CD14-positive monocyte (primary cell): ENCODE data around the gene RDH14. TPM values are rescaled to one million over a fixed set of nuclear protein-coding genes. Genes with fewer than 3 reads are reported as not detected.

Experiments used
- DNase-seq, 3 donors: peaks; one replicate each; pipeline ENCODE4 v3.0.0-alpha.2; 2011 to 2022
- H2AFZ ChIP-seq: 2 replicates; pipeline ENCODE4 v1.6.0; 2012; ENCODE audit warnings: mild to moderate bottlenecking, low read depth, low read length, inconsistent platforms; ENCODE audit not compliant: insufficient read depth, poor library complexity, severe bottlenecking
- H3K27ac ChIP-seq, 2 donors: 1 replicate in 1 of 2; 2 replicates in 1 of 2; pipeline ENCODE4 v1.5.1; 2012 to 2013; ENCODE audit warnings: low read length in 2 of 2, control low read depth in 1 of 2, inconsistent platforms in 1 of 2, low read depth in 1 of 2, mild to moderate bottlenecking in 1 of 2
- H3K27me3 ChIP-seq, 2 donors: one replicate each; pipeline versions ENCODE4 v1.6.0 to v1.6.1; 2011 to 2013; ENCODE audit warnings: low read length in 2 of 2; ENCODE audit not compliant: control insufficient read depth in 2 of 2, insufficient read depth in 2 of 2
- H3K36me3 ChIP-seq, 2 donors: replicated peaks in 1 of 2; 1 replicate in 1 of 2; 2 replicates in 1 of 2; pipeline versions ENCODE4 v1.5.1 to v1.6.1; 2012 to 2013; ENCODE audit warnings: low read length in 2 of 2, control low read depth in 1 of 2, inconsistent platforms in 1 of 2, mild to moderate bottlenecking in 1 of 2; ENCODE audit not compliant: insufficient read depth in 2 of 2, control insufficient read depth in 1 of 2
- H3K4me1 ChIP-seq, 2 donors: 1 replicate in 1 of 2; 2 replicates in 1 of 2; pipeline versions ENCODE4 v1.5.1 to v1.6.1; 2012 to 2013; ENCODE audit warnings: low read length in 2 of 2, control low read depth in 1 of 2, inconsistent platforms in 1 of 2, mild to moderate bottlenecking in 1 of 2, moderate library complexity in 1 of 2; ENCODE audit not compliant: insufficient read depth in 2 of 2, control insufficient read depth in 1 of 2
- H3K4me2 ChIP-seq: replicated peaks from 2 replicates; pipeline ENCODE3; 2012; ENCODE audit warnings: low read length, moderate library complexity, mild to moderate bottlenecking; ENCODE audit not compliant: poor library complexity, severe bottlenecking; ENCODE audit errors: extremely low read depth
- H3K4me3 ChIP-seq, 3 experiments: fragments of 200-600 bp in 1 of 3; sonication (generic) in 1 of 3; replicated peaks in 1 of 3; 1 replicate in 2 of 3; 2 replicates in 1 of 3; pipeline ENCODE4 v1.5.1; 2011 to 2013; ENCODE audit warnings: low read length in 3 of 3, mild to moderate bottlenecking in 3 of 3, control low read depth in 2 of 3, low read depth in 2 of 3, inconsistent platforms in 1 of 3, moderate library complexity in 1 of 3
- H3K79me2 ChIP-seq: 2 replicates; pipeline ENCODE4 v1.6.0; 2012; ENCODE audit warnings: mild to moderate bottlenecking, control low read depth, inconsistent platforms, low read length, moderate library complexity; ENCODE audit not compliant: insufficient read depth
- H3K9ac ChIP-seq: 2 replicates; pipeline ENCODE4 v1.6.0; 2017; ENCODE audit warnings: low read length, mild to moderate bottlenecking; ENCODE audit not compliant: insufficient read depth, poor library complexity, severe bottlenecking
- H3K9me3 ChIP-seq, 2 donors: replicated peaks in 1 of 2; 1 replicate in 1 of 2; 2 replicates in 1 of 2; pipeline versions ENCODE4 v1.5.1 to v1.6.1; 2012 to 2013; ENCODE audit warnings: low read length in 2 of 2, control low read depth in 1 of 2; ENCODE audit not compliant: control insufficient read depth in 1 of 2, insufficient read depth in 1 of 2
- H4K20me1 ChIP-seq: 2 replicates; pipeline ENCODE4 v1.6.0; 2012; ENCODE audit warnings: mild to moderate bottlenecking, low read length, control low read depth, moderate library complexity; ENCODE audit not compliant: insufficient read depth
- H3K27ac Mint-ChIP-seq, 7 donors: one replicate each; pipeline ENCODE4 v1.8.0; 2020; ENCODE audit warnings: mild to moderate bottlenecking in 7 of 7, mixed read lengths in 7 of 7, moderate library complexity in 6 of 7, inconsistent platforms in 2 of 7
- H3K27me3 Mint-ChIP-seq, 3 donors: one replicate each; pipeline ENCODE4 v1.8.0; 2021 to 2022; ENCODE audit warnings: low read depth in 3 of 3, mild to moderate bottlenecking in 3 of 3, mixed read lengths in 3 of 3, moderate library complexity in 3 of 3, inconsistent platforms in 1 of 3
- H3K36me3 Mint-ChIP-seq, 2 donors: one replicate each; pipeline ENCODE4 v1.8.0; 2020; ENCODE audit warnings: mixed read lengths in 2 of 2, inconsistent platforms in 1 of 2, mild to moderate bottlenecking in 1 of 2
- H3K4me1 Mint-ChIP-seq: one replicate; pipeline ENCODE4 v1.8.0; 2020; ENCODE audit warnings: mild to moderate bottlenecking, mixed read lengths
- H3K4me3 Mint-ChIP-seq, 2 donors: one replicate each; pipeline ENCODE4 v1.8.0; 2020; ENCODE audit warnings: mild to moderate bottlenecking in 2 of 2, mixed read lengths in 2 of 2, moderate library complexity in 1 of 2
- H3K9me3 Mint-ChIP-seq, 7 donors: one replicate each; pipeline ENCODE4 v1.8.0; 2020 to 2022; ENCODE audit warnings: mixed read lengths in 7 of 7, mild to moderate bottlenecking in 6 of 7, moderate library complexity in 6 of 7, inconsistent platforms in 2 of 7
- WGBS: methylation state at CpG from one replicate; pipeline ENCODE4 v1.1.5; 2013; ENCODE audit warnings: missing lambda C conversion rate; ENCODE audit not compliant: insufficient coverage; 5-methylcytosine and 5-hydroxymethylcytosine counted together
- intact Hi-C, 2 donors: fragments of 100-400 bp; cut with micrococcal nuclease; formaldehyde crosslinking; loops; one replicate each; pipeline versions ENCODE4 v1.15.0 to v1.15.1; 2023
- polyA plus RNA-seq, 3 donors: library from polyadenylated mRNA; depleted of rRNA in 1 of 3; unstranded in 2 of 3; stranded (reverse) in 1 of 3; fragments of 300-500 nt in 2 of 3; fragments of >200 nt in 1 of 3; fragmentation: Illumina TruSeq in 2 of 3; gene quantifications; 1 replicate in 2 of 3; 2 replicates in 1 of 3; pipeline ENCODE4 v1.2.3, GENCODE V29; 2012 to 2021
- TF ChIP-seq, protein P1 (sequence below): fragments of 200-600 bp; IDR thresholded peaks from one replicate; pipeline ENCODE4 v1.8.0; 2022; ENCODE audit warnings: antibody characterized with exemption, mild to moderate bottlenecking

RDH14 gene
- polyA plus RNA-seq, 3 donors, result 5.5 to 16.3 (median 14.3) TPM

DNA sequence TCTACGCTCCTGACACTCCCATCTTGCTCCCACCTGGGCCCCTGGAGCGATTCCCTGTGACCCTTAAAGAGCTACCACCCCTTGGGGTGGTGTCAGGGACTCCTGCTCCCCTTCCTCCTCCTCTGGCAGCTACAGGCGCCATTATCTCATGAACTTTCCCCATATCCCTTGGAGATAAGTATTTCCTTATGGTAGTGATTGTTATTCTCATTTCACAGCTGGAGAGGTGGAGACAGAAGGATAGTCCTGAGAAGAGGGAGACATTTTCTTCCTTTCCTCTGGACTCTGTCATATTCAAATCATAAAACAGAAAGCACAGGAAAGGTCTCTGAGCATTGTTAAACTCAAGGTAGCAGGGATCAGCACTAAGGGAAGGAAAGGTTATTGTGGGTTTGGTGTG is 34.6 kb downstream of the RDH14 start:
- H3K27ac Mint-ChIP-seq, result no peak overlapping the region
- peaks cover 4 to 6% (median 5%) of the 10 kb centered on the region in 3 donors for H3K27me3 Mint-ChIP-seq
- Histone ChIP-seq H3K9me3 (no peaks in the 10 kb centered on the region), H3K79me2 (no peaks in the 10 kb centered on the region), H3K27ac (no peak overlapping the region), H3K4me1 (no peaks in the 10 kb centered on the region), H3K9ac (no peak overlapping the region), H2AFZ (no peak overlapping the region), H3K36me3 (no peaks in the 10 kb centered on the region), H3K4me2 (no peak overlapping the region), H3K4me3 (no peak overlapping the region), H4K20me1 (no peaks in the 10 kb centered on the region), H3K27me3 (no peaks in the 10 kb centered on the region)
- TF ChIP-seq, protein P1, sequence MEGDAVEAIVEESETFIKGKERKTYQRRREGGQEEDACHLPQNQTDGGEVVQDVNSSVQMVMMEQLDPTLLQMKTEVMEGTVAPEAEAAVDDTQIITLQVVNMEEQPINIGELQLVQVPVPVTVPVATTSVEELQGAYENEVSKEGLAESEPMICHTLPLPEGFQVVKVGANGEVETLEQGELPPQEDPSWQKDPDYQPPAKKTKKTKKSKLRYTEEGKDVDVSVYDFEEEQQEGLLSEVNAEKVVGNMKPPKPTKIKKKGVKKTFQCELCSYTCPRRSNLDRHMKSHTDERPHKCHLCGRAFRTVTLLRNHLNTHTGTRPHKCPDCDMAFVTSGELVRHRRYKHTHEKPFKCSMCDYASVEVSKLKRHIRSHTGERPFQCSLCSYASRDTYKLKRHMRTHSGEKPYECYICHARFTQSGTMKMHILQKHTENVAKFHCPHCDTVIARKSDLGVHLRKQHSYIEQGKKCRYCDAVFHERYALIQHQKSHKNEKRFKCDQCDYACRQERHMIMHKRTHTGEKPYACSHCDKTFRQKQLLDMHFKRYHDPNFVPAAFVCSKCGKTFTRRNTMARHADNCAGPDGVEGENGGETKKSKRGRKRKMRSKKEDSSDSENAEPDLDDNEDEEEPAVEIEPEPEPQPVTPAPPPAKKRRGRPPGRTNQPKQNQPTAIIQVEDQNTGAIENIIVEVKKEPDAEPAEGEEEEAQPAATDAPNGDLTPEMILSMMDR, result no peak
- DNase-seq, result no peak
- WGBS, result 100% methylated on average over 2 of the region's 3 CpGs
- no peak overlapping the region for H3K4me3 Mint-ChIP-seq
- no peaks in the 10 kb centered on the region for H3K9me3 Mint-ChIP-seq
- H3K36me3 Mint-ChIP-seq, result no peaks in the 10 kb centered on the region
- intact Hi-C loops, result loop anchor here in 1 of 2 donors (10.0 kb wide), 1 partner anchor 839 kb away; no protein-coding TSS in a partner anchor
- H3K4me1 Mint-ChIP-seq, result no peaks in the 10 kb centered on the region

DNA sequence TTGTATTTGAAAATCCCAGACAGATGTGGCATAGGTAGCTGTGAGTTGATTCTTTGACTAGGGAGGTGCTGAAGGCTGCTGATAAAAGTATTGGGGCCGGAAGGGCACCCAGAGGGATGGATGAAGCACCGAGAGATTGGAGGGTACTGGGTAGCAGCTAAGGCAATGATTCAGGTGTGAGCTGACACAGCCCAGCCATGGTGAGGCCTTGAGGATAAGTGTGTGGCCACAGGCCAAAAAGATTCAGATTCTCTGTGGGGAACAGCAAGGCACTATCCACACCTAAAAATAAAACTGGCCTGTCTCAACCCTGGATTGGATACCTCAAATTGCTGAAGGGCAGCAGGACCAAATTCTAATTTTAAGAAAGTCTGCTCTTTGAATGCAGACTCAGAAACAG is 35.2 kb downstream of the RDH14 start:
- Histone ChIP-seq H4K20me1 (no peaks in the 10 kb centered on the region), H2AFZ (no peak overlapping the region), H3K4me3 (no peak overlapping the region), H3K27ac (no peak overlapping the region), H3K4me2 (no peak overlapping the region), H3K4me1 (no peaks in the 10 kb centered on the region), H3K9ac (no peak overlapping the region), H3K9me3 (no peaks in the 10 kb centered on the region), H3K27me3 (no peaks in the 10 kb centered on the region), H3K36me3 (no peaks in the 10 kb centered on the region), H3K79me2 (no peaks in the 10 kb centered on the region)
- DNase-seq, result no peak
- Mint-ChIP-seq H3K4me3 (no peak overlapping the region), H3K27ac (no peak overlapping the region), H3K9me3 (no peaks in the 10 kb centered on the region), H3K27me3 (peaks cover 4 to 6% (median 5%) of the 10 kb centered on the region in 3 donors), H3K4me1 (no peaks in the 10 kb centered on the region), H3K36me3 (no peaks in the 10 kb centered on the region)
- TF ChIP-seq, protein P1, result no peak
- WGBS, result 100% methylated on average over 1 of the region's 2 CpGs
- intact Hi-C loops, result loop anchor here in 1 of 2 donors (10.0 kb wide), 1 partner anchor 840 kb away; no protein-coding TSS in a partner anchor
